HG02571 (cell line): ENCODE data around the gene PDE4C.

Experiments
- ATAC-seq: cut with Tn5 transposase; IDR thresholded peaks from one replicate; pipeline ENCODE4 v1.9.1; 2021; ENCODE audit warnings: mild to moderate bottlenecking, moderate library complexity; ENCODE audit not compliant: unreplicated experiment

Gene PDE4C

DNA sequence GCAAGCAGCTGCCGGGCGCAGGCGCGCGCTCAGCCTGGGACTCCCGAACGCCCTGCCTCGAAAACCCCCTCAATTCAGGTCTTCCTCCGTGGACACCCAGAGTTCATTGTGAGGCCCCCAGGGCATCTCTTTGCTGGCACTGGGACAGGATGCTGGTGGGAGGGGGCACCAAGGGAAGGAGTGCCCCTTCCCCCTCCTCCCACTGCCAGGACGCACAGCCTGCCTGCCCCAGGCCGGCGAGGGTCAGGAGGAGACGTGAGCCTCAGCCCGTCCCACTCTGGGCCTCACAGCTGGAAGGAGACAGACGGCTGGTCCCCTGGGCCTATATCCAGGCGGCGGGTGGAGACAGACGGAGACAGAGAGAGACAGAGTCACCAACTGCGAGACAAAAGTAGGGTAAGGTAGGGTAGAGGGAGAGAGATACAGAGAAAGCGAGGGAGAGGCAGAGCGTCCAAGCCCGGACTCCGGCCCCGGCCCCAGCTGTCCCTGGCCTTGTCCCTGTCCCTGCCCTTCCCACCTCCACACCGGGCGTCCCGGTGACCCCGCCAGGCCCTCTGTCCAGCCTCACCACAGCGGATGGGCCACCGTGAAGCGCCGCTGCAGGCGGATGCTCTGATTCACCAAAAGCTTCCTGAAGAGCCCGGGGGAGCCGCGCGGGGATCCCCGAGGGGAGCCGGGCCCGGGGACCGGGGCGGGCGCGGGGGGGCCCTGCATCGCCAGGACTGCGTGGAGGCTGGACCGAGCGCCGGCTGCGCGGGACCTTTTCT, at the start of gene PDE4C:
PDE4C (minus strand) TSS at position 737 of the 767 bp plus-strand sequence; CDS start at position 714, 23 bp downstream.
- no peak for ATAC-seq

DNA sequence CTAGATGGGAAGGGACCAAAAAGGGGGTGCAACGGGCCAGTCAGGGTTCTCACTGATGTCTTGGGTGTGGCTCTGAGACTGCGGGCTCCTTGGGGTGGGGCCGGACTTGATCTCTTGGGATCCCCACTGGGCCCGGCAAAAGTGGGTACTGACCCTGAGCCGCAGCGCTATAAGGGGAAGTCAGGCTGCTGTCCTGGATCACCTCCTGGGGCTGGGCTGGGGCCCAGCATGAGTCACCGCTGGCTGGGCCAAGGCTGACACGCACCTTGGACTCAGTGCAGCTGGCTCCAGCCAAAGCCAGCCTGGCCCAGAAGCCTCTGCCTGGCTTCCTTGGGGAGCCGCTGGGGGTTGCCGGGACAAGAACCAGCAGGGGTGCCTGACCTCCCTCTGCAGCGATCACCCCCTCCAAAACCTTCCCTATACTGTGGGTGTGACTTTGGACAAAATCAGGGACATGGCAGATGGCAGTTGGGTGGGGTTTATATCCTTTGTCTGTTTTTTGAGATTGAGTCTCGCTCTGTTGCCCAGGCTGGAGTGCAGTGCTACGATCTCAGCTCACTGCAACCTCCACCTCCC, 48.6 kb upstream of the PDE4C start:
- ATAC-seq = no peak

DNA sequence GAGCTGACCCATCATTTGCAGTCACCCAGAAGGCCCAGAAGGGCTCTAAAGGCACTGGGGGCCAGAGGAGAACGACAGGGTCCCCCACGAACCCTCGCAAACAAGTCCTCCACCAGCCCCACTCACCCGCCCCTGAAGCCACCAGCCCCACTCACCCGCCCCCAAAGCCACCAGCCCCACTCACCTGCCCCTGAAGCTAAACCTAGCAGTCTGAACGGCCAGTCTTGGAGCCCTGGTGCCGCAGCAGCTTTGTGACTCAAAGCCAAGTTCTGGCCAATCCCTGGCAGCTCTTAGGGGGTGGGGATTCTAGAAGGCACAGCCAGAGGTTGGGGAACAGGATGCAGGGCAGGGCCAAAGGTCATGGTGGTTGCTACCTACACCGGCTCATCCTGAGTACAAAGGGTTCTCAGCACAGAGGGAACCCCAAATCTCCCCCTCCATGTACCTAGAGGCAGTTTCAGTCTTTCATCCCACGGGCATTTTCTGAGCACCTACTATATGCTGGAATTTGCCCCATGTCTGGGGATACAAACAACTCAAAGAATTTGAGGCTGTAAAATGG, 48.1 kb upstream of the PDE4C start, which contains the start of gene IQCN:
IQCN (minus strand) TSS at position 234 of the 562 bp plus-strand sequence. CDS start 4,974 bp downstream, outside the sequence.
- ATAC-seq = no peak

DNA sequence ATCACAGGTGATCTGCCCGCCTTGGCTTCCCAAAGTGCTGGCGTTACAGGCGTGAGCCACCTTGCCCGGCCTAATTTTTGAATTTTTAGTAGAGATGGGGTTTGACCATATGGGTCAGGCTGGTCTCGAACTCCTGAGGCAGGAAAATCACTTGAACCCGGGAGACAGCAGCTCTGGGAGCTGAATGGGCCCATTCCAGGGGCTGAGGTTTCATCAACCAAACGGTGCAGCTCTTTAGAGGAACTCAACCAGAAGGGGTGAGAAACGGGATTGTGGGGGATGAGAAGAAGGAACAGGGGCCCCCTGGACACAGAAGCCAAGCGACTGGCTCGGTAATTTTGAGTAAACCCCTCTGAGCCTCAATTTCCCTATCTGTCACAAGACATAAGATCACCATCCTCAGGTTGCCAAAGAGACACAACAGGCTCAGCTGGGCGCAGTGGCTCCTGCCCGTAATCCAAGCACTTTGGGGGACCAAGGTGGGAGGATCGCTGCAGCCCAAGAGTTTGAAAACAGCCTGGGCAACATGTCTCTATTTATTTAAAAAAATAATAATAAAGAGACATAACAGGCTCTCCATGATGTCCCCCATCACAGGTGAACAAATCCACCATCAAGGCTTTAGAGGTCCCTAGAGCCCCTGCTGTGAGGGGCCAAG, 47.5 kb upstream of the PDE4C start:
- ATAC-seq = no peak

DNA sequence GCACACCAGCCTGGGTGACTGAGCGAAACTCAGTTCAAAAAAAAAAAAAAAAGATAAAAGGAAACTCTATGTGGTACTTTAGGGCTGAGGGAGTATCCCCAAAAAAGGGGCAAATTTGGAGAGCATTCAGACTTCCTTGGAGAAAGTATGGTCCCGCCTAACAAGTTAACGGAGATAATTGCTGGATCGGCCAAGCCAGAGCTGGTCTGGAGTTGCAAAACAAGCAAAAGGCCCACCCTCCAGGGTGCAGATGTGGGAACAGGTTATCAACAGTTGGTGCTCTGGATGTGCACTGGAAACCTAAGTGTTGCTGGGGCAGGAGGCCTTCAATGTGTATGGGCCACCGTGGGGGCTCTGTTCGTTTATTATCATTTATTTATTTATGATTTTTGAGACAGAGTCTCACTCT, 45.2 kb upstream of the PDE4C start:
- no peak for ATAC-seq

DNA sequence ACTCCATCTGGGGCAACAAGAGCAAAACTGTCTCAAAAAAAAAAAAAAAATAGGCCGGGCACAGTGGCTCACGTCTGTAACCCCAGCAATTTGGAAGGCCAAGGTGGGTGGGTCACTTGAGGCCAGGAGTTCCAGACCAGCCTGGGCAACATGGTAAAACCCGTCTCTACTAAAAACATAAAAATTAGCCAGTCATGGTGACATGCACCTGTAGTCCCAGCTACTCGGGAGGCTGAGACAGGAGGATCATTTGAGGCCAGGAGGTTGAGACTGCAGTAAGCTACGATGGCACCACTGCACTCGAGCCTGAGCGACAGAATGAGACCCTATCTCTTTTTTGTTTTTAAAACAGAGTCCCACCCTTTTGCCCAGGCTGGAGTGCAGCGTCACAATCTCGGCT, 44.1 kb upstream of the PDE4C start:
- ATAC-seq = no peak

DNA sequence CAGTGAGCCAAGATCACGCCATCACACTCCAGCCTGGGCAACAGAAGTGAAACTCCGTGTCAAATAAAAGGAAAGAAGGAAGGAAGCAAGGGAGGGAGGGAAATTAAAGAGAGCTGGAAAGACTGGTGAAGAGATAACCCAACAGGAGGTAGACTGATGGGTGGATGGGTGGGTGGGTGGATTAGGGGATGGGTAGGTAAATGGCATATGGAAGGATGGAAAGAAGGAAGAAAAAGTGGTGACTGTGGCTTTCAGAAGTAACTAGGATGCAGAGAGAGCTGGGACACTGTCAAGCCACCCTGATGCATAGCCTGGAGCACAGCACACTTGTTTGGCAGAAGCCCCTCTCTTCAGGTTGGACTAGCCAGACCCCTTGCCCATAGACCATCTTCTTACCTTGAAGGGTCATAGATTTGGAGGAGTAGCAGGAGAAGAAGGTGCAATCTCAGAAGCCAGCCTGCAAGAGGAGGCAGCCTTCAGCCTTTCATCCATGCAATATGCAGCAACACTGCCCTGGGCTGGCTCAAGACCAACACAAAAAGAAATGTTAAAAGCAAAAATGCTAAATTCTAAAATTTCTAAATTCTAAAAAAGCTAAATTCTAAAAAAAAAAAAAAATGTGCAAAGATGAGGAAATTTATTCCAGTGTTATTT, 43.0 kb upstream of the PDE4C start:
- no peak for ATAC-seq

DNA sequence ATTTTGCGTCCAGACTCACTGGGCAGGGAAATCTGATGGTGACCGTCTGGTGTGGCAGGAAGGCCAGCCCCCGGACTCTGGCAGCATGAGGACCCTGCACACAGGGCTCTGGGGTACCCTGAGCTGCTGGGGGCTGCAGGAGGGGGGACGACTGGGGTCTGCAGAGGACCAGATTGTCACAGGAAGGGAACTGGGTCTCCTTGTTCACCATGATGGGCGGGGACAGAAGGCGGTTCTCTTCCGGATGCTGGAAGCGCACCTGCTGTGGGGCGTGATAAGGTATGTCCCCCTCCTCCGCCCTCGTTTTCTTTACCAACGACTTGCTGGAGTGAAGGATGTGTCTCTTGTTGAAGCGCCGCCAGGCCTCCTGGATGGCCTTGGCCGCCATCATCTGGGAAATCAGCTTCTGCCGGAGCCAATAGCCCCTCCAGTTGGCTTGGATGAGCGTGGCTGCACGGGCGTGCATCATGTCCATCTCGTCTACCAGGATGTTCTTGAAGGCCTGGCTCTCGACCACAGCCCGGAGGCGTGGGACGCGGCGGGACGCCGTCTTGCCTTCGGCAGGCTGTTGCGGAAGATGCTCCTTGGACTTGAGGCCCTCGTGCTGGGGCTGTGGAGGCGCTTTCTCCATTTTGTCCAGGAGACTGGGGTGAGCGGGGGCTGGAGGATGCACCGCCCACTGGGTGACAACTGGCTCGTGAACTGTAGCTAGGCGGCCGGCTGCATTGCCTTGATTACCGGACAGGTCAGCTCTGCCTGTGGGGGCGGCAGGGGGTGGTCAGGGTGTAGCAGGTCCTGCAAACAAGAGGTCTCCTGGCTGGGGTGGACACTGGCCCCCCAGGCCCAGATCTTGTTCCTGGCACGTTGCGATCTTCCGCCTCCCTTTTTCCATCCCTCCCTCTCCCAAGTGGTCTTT, 40.8 kb upstream of the PDE4C start:
- no peak for ATAC-seq

DNA sequence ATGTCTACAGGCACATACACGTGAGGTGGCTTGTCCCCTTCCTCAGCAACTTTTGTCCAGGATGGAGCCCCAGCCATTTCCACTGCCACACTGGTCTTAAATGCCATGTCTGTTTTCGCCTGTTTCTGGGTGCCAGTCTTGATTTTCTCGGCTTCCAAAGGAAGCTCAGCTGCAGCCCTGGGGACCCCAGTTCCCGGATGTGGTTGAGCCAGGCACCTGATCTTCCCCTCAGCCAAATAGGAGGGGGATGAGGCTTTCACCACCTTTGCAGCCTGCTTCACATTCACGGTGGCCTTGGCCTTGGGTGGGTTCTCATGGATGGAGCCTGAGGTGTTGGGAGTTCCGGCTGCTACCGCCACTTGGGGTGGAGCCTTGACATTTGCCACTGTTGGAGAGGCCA, 39.3 kb upstream of the PDE4C start:
- no peak for ATAC-seq

DNA sequence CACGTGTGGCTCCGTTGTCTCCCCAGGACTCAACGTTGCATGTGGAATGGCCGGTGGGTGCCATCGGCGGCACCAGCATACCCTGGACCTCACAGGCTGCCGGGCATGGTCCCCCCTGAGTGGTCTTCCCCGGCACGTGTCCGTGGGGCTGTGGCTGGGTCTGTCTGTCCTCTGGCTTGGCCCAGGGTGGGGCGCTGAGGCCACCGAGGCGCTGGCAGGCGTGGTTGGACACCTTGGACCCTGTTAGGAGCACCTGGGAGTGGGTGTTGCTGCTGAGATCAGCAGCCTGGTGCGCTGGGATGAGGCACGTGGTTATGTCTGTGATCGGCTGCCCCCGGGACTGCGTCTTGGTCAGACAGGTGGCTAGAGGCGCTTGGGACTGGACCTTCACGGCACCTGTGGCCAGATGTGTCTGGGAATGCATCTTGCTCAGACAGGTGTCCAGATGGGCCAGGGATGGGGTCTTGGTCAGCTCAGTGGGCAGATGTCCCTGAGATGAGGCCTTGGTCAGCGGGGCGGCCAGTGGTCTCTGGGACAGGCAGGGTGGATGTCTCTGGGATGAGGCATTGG, 38.8 kb upstream of the PDE4C start:
- ATAC-seq = no peak

DNA sequence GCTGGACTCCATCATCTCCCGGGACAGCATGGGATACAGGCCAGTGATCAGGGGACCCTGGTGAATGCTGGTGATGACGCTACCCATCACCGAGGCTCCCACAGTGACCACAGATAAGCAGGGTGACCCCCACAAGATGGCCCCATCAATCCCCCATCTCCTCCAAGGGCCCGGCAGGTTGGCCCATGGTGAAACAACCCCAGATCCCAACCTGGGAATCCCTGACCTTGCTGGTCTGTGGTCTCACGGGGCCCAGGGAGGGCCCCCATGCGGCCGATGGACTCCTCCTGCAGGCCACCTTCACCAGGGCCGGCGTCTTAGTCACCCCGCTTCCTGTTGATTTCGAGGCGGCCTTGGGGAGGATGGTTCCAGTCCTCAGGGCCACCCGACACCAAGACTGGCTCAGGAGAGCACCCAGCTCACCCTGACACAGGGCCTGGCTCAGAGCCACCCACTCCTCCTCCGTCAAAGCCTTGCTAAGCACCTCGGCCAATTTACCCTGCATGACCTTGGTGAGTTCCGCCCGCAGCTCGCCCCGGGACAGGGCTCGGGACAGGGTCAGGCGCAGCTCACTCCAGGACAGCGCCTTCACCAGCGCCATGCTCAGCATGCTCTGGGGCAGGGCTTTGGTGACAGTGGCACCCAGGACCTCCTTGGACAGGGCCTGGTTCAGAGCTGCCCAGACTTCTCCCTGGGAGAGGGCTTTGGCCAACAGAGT, 38.1 kb upstream of the PDE4C start:
- no peak for ATAC-seq

DNA sequence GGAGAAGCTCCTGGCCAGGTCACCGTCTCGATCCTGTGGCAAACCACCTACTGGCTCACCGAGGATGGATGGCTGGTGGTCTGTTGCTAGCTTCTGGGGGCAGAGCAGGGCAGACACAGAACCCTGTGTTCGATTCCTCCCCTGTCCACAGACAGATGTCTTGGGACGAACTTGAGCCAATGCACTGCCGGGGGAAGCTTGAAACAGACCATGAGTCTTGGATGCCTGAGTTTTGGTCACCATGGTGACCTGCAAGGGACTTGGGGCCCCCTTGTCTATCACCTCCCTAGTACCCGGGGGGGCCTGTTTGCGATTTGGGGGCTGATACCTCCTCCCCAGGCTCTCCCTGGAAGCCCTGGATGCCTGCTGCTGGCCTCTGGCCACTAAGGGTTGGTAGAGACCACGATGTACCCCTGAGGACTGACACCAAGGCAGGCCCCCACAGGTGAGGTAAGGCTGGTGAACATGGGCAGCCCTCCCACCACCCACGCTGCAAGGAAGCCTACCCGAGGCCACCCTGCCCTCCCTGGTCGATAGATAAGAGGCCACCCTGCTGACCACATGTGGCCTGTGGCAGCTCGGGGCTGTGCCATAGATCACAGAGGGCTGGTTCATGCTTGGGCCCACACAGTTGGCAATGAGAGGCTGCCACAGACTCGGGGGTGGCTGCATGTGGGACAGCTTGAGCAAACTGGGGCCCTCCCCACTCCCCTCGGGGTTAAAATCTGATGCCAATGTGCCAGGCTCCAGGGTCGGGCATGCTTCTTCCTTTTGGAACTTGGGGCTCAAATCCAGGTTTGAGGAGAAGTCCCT, 37.3 kb upstream of the PDE4C start:
- no peak for ATAC-seq

DNA sequence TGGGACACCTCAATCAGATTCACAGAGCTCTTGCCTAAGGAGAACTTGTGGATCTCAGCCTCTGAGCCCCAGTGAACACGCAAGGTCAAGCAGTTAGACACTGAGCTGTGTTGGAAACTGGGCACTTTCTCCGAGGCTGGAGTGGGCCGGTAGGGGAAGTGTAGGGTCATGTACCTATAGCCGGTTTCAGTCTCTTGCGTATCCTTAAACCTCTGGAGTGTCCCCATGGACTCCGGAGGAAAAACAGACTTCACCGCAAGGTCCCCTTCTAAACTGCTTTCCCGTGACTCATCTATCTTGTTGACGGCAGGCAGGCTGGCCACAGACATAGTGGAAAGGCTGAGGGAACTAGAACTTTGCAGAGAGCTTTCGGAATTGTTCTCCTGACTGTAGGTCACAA, 36.7 kb upstream of the PDE4C start:
- no peak for ATAC-seq

DNA sequence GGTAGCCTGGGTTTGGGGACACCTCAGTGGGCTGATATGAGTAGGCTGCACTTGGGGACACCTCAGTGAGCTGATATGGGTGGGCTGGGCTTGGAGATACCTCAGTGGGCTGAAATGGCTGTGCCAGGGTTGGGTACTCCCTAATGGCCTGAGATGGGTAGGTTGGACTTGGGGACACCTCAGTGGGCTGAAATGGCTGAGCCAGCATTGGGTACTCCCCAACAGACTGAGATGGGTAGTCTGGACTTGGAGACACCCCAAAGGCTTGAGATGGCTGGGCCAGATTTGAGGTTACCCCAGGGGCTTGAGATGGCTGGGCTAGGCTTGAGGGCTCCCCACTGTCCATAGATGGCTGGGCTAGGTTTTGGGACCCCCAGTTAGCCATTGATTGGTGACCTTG, 35.9 kb upstream of the PDE4C start:
- no peak for ATAC-seq

DNA sequence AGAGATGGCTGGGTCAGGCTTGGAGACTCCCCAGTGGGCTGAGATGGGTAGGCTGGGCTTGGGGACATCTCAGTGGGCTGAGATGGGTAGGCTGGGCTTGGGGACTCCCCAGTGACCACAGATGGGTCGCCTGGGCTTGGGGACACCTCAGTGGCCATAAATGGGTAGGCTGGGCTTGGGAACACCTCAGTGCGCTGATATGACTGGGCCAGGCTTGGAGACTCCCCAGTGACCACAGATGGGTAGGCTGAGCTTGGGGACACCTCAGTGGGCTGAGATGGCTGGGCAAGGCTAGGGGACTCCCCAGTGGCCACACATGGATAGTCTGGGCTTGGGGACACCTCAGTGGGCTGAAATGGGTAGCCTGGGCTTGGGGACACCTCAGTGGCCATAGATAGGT, 35.2 kb upstream of the PDE4C start:
- no peak for ATAC-seq

DNA sequence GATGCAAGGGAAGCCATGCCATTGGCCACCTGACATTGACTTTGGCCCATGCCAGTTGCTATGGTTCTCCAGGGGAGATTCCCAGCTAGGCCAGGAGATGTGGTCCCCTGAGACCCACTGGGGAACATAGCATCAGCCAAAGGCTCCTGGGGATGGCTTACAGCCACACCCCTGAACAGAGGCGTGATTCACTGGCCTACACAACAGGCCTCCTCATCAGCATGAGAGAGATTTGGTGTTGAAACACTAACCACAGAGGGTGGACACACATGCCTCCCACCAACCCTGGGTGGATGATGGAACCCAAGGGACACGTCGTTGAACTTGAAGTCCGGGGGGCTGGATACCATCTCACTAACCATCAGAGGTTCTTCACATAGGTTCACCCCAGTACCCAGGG, 33.7 kb upstream of the PDE4C start:
- no peak for ATAC-seq

DNA sequence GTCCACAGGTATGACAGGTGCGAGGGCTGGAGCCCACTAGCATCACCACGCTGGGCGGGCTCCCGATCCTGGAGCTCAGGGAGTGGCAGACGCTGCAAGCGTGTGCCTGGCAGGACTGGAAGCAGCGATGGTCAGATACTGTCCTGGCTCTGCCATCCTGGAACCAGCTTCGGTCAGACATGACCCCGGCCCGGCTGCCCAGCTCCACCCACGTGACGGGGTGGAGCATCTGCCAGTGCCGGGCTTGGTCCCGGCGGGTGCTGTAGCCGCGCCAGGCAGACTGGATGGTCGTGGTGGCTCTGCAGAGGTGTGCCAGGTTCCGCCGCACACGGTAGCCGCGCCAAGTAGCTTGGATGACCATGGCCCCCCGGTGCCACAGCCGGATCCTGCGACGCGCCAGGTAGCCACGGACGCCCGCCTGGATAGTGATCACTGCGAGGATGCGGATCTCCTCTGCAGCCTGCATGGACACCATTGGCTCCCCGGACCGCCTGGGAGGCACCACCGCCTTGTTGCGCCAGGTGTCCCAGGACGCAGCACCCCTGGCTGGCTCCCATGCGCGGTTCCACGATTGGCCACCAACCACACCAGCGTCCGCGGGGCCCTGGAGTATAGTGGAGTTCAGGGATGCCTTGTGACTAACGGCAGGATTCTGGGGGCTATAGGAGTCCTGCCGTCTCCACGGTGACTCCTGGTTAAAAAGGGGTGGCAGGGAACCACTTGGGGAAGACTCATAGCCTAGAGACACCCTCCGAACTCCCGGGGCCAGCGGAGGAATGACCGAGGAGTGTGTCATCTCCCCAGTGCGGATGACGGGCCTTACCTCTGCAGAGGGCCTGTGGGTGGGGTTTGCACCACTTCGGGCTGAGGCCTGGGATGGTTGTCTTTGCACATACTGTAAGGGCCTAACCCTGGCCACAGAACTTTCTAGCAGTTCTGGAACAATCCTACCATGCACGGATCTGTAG, 31.5 kb upstream of the PDE4C start:
- ATAC-seq = no peak
